H9 (cell line): Measurements from ENCODE around the gene KRTAP11-1. TPM values are rescaled to one million over a fixed set of nuclear protein-coding genes. Genes with fewer than 3 reads are reported as not detected.
A peak's percentile ranks its signal among the peaks of the same experiment; 100 is the strongest.

Source experiments
- DNase-seq: peaks from one replicate; pipeline ENCODE4 v3.0.0-alpha.2; 2017
- H2AFZ ChIP-seq: one replicate; pipeline ENCODE4 v1.6.1; 2013; ENCODE audit warnings: mild to moderate bottlenecking, low read length, control low read depth, moderate library complexity
- H2AK5ac ChIP-seq: 2 replicates; pipeline ENCODE4 v1.6.1; 2013; ENCODE audit warnings: low read length, control low read depth, mixed read lengths; ENCODE audit not compliant: insufficient read length
- H2BK120ac ChIP-seq: one replicate; pipeline ENCODE4 v1.6.1; 2013; ENCODE audit warnings: low read depth, mild to moderate bottlenecking, low read length, control low read depth, inconsistent platforms; ENCODE audit not compliant: poor library complexity, severe bottlenecking
- H2BK12ac ChIP-seq: 2 replicates; pipeline ENCODE4 v1.6.1; 2013; ENCODE audit warnings: low read length, control low read depth, mixed read lengths, low read depth; ENCODE audit not compliant: insufficient read length
- H2BK15ac ChIP-seq: 2 replicates; pipeline ENCODE4 v1.6.1; 2013; ENCODE audit warnings: low read depth, low read length, control low read depth
- H2BK20ac ChIP-seq: one replicate; pipeline ENCODE4 v1.6.1; 2013; ENCODE audit warnings: low read depth, mild to moderate bottlenecking, low read length, control low read depth, inconsistent platforms; ENCODE audit not compliant: poor library complexity, severe bottlenecking
- H2BK5ac ChIP-seq: 2 replicates; pipeline ENCODE4 v1.6.1; 2013; ENCODE audit warnings: low read length, control low read depth, mixed read lengths; ENCODE audit not compliant: insufficient read length
- H3K14ac ChIP-seq: 2 replicates; pipeline ENCODE4 v1.6.1; 2013; ENCODE audit warnings: low read length, control low read depth; ENCODE audit not compliant: insufficient read depth
- H3K18ac ChIP-seq: 2 replicates; pipeline ENCODE4 v1.6.1; 2013; ENCODE audit warnings: low read depth, mild to moderate bottlenecking, mixed read lengths, low read length, control low read depth; ENCODE audit not compliant: insufficient read length
- H3K23ac ChIP-seq: 2 replicates; pipeline ENCODE4 v1.6.1; 2013; ENCODE audit warnings: low read length, control low read depth, mixed read lengths, low read depth; ENCODE audit not compliant: insufficient read length
- H3K23me2 ChIP-seq: 2 replicates; pipeline ENCODE4 v1.6.1; 2013; ENCODE audit warnings: low read depth, mild to moderate bottlenecking, mixed read lengths, low read length, control low read depth; ENCODE audit not compliant: insufficient read length, poor library complexity, severe bottlenecking
- H3K27ac ChIP-seq: 2 replicates; pipeline ENCODE4 v1.5.1; 2013; ENCODE audit warnings: low read length, control low read depth, mixed read lengths, low read depth; ENCODE audit not compliant: insufficient read length
- H3K27me3 ChIP-seq: 2 replicates; pipeline ENCODE4 v1.6.1; 2013; ENCODE audit warnings: low read length, control low read depth, inconsistent platforms; ENCODE audit not compliant: insufficient read depth
- H3K4ac ChIP-seq: 2 replicates; pipeline ENCODE4 v1.6.1; 2013; ENCODE audit warnings: low read depth, mild to moderate bottlenecking, control low read depth, inconsistent platforms, low read length, moderate library complexity
- H3K4me1 ChIP-seq: 2 replicates; pipeline ENCODE4 v1.6.1; 2013; ENCODE audit warnings: low read length, control low read depth, inconsistent platforms; ENCODE audit not compliant: insufficient read depth
- H3K4me2 ChIP-seq: 2 replicates; pipeline ENCODE4 v1.6.1; 2013; ENCODE audit warnings: low read length, control low read depth, mixed read lengths; ENCODE audit not compliant: insufficient read length, insufficient read depth
- H3K56ac ChIP-seq: 2 replicates; pipeline ENCODE4 v1.6.1; 2013; ENCODE audit warnings: low read depth, mild to moderate bottlenecking, mixed read lengths, low read length, control low read depth; ENCODE audit not compliant: insufficient read length
- H3K79me1 ChIP-seq: 2 replicates; pipeline ENCODE4 v1.6.1; 2013; ENCODE audit warnings: low read depth, mild to moderate bottlenecking, moderate library complexity, low read length, control low read depth, inconsistent platforms; ENCODE audit not compliant: insufficient read depth, poor library complexity, severe bottlenecking
- H3K79me2 ChIP-seq: 2 replicates; pipeline ENCODE4 v1.6.1; 2013; ENCODE audit warnings: low read length, control low read depth, inconsistent platforms; ENCODE audit not compliant: insufficient read depth
- H3K9ac ChIP-seq: 2 replicates; pipeline ENCODE4 v1.6.1; 2013; ENCODE audit warnings: low read length, control low read depth, mixed read lengths; ENCODE audit not compliant: insufficient read length; ENCODE audit errors: extremely low read depth
- H3K9me3 ChIP-seq: one replicate; pipeline ENCODE4 v1.6.1; 2013; ENCODE audit warnings: low read depth, low read length, inconsistent platforms; ENCODE audit not compliant: control insufficient read depth
- H3T11ph ChIP-seq: one replicate; pipeline ENCODE4 v1.6.1; 2013; ENCODE audit warnings: mild to moderate bottlenecking, low read length, control low read depth, inconsistent platforms
- H4K20me1 ChIP-seq: one replicate; pipeline ENCODE4 v1.6.1; 2013; ENCODE audit not compliant: control insufficient read depth, insufficient read length, insufficient read depth
- H4K5ac ChIP-seq: 2 replicates; pipeline ENCODE4 v1.6.1; 2013; ENCODE audit warnings: low read depth, mild to moderate bottlenecking, mixed read lengths, low read length, control low read depth; ENCODE audit not compliant: insufficient read length
- H4K8ac ChIP-seq: replicated peaks from 2 replicates; pipeline ENCODE4 v1.6.1; 2013; ENCODE audit warnings: low read length, control low read depth, mixed read lengths, low read depth; ENCODE audit not compliant: insufficient read length
- H4K91ac ChIP-seq: 2 replicates; pipeline ENCODE4 v1.6.1; 2013; ENCODE audit warnings: low read depth, mild to moderate bottlenecking, moderate library complexity, mixed read lengths, low read length, control low read depth; ENCODE audit not compliant: insufficient read length
- H3K27ac Mint-ChIP-seq, 3 experiments: 2 replicates in 2 of 3; 3 replicates in 1 of 3; pipeline ENCODE4 v1.8.0; 2020 to 2021; ENCODE audit warnings: mixed read lengths in 3 of 3, mild to moderate bottlenecking in 1 of 3, moderate library complexity in 1 of 3
- H3K27me3 Mint-ChIP-seq: 2 replicates; pipeline ENCODE4 v1.8.0; 2021; ENCODE audit warnings: low read depth, mild to moderate bottlenecking, moderate library complexity, mixed read lengths
- H3K36me3 Mint-ChIP-seq, 3 experiments: 2 replicates in 2 of 3; 3 replicates in 1 of 3; pipeline ENCODE4 v1.8.0; 2020 to 2021; ENCODE audit warnings: low read depth in 3 of 3, mixed read lengths in 3 of 3; ENCODE audit not compliant: insufficient read depth in 1 of 3
- H3K4me1 Mint-ChIP-seq, 2 experiments: 2 replicates each; pipeline ENCODE4 v1.8.0; 2020; ENCODE audit warnings: mixed read lengths in 2 of 2
- H3K4me3 Mint-ChIP-seq, 2 experiments: 2 replicates in 1 of 2; 3 replicates in 1 of 2; pipeline ENCODE4 v1.8.0; 2020 to 2021; ENCODE audit warnings: mild to moderate bottlenecking in 2 of 2, mixed read lengths in 2 of 2, moderate library complexity in 1 of 2
- H3K9me3 Mint-ChIP-seq, 2 experiments: 2 replicates in 1 of 2; 3 replicates in 1 of 2; pipeline ENCODE4 v1.8.0; 2020; ENCODE audit warnings: mild to moderate bottlenecking in 2 of 2, mixed read lengths in 2 of 2, moderate library complexity in 1 of 2
- CTCF ChIP-seq: fragments of 200-600 bp; sonication (generic); conservative IDR thresholded peaks from 3 replicates; pipeline ENCODE4 v1.8.0; 2021; ENCODE audit warnings: antibody characterized with exemption, mild to moderate bottlenecking
- WGBS: extraction: QIAGEN DNeasy Blood & Tissue Kit; methylation state at CpG from one replicate; pipeline ENCODE4 v1.1.7; 2013; ENCODE audit warnings: missing lambda C conversion rate, low lambda C conversion rate, mixed read lengths; ENCODE audit not compliant: insufficient read length; ENCODE audit errors: extremely low coverage; 5-methylcytosine and 5-hydroxymethylcytosine counted together
- total RNA-seq: library from RNA; stranded (reverse); gene quantifications from 2 replicates; pipeline ENCODE4 v1.2.1, GENCODE V29; 2021

Gene KRTAP11-1
- total RNA-seq, 1 experiment from 2014 or later, result not detected

GRCh38 chr21:30839304-30839703, 42.1 kb downstream of the KRTAP11-1 start:
- H4K5ac ChIP-seq, result no peak overlapping the region
- no CpG with 5 or more reads among the region's 5 CpGs for WGBS
- no peaks in the 10 kb centered on the region for H3K79me2 ChIP-seq
- no peak overlapping the region for H3K27ac ChIP-seq
- H3K9ac ChIP-seq, result no peak overlapping the region
- no peaks in the 10 kb centered on the region for H3K4me1 ChIP-seq
- H2BK15ac ChIP-seq, result no peak overlapping the region
- no peak overlapping the region for H2BK20ac ChIP-seq
- no peak overlapping the region for H3K18ac ChIP-seq
- Mint-ChIP-seq H3K4me3 (no peak overlapping the region), H3K4me1 (no peaks in the 10 kb centered on the region), H3K27ac (no peak overlapping the region), H3K36me3 (no peaks in the 10 kb centered on the region), H3K27me3 (peaks cover 3% of the 10 kb centered on the region), H3K9me3 (no peaks in the 10 kb centered on the region; a peak in 1 of 5 replicates)
- no peaks in the 10 kb centered on the region; the same call in 1 of the 2 replicates for H3K27me3 ChIP-seq
- H2BK5ac ChIP-seq, result no peak overlapping the region
- TF ChIP-seq CTCF, result peak; percentile 79
- no peak overlapping the region for H3K56ac ChIP-seq
- H3K23ac ChIP-seq, result no peak overlapping the region
- no peaks in the 10 kb centered on the region for H4K20me1 ChIP-seq
- no peak overlapping the region for H2AFZ ChIP-seq
- H3T11ph ChIP-seq, result no peak overlapping the region
- H3K79me1 ChIP-seq, result no peaks in the 10 kb centered on the region
- no peak overlapping the region for H3K14ac ChIP-seq
- no peak overlapping the region for H2BK12ac ChIP-seq
- peak; percentile 73 for DNase-seq
- H4K91ac ChIP-seq, result no peak overlapping the region
- H2BK120ac ChIP-seq, result no peak overlapping the region
- H3K23me2 ChIP-seq, result no peaks in the 10 kb centered on the region
- H3K9me3 ChIP-seq, result no peaks in the 10 kb centered on the region
- H3K4ac ChIP-seq, result no peak overlapping the region
- no peak overlapping the region for H2AK5ac ChIP-seq
- H3K4me2 ChIP-seq, result no peak overlapping the region
- no peak overlapping the region for H4K8ac ChIP-seq
